Measurements from ENCODE around the gene ZKSCAN4. TPM values are rescaled to one million over a fixed set of nuclear protein-coding genes. Genes with fewer than 3 reads are reported as not detected.

ZKSCAN4 gene
- total RNA-seq: 10.5 and 11.1 TPM in 2 replicates

DNA sequence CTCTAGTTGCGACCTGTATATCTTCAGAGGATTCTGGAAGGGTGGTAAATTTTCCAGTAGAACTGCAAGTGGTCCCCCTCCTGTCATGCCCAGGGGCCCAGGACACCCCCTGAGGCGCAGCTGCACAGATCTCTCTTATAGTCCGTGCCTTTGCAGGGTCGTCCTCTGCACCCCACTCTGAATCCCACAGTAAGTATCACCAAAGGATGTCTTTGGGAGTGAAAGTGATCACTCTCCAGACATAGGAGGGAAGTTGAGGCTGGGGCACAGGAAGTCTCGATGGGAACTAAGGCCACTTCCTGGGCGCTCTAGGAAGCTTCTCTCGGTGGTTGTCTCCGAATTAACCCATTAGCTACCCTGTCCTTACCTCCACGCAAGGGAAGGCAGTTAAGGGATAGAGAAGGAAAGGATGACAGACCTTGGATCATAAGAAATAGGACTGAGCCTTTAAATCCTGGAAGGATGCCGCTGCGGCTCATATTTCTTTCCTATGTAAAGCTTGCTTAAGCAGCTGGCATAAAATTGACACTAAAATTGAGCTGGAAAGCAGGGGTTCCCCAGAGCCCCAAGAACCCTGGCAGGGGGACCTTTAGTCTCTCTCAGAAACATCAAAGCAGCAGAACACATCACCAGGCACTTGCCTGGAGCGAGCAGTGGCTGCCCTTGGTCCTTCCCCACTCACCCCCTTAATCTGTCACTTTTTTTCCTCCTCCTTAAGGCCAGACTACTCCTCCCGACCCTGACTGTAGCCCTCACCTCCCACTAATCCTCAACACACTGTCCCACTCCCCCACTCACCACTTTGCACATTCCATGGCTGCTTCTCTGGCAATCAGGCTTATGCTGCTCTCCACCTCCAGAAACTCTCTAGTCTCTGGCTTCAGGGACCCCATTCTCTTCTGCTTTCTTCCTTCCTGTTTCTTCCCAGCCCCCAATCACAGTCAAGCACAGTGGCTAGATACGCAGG is at the start of gene ZKSCAN4:
ZKSCAN4 (minus strand) TSS at position 261 of the 967 bp plus-strand sequence. CDS start 289 bp downstream, outside the sequence.
- TF ChIP-seq, protein P1, sequence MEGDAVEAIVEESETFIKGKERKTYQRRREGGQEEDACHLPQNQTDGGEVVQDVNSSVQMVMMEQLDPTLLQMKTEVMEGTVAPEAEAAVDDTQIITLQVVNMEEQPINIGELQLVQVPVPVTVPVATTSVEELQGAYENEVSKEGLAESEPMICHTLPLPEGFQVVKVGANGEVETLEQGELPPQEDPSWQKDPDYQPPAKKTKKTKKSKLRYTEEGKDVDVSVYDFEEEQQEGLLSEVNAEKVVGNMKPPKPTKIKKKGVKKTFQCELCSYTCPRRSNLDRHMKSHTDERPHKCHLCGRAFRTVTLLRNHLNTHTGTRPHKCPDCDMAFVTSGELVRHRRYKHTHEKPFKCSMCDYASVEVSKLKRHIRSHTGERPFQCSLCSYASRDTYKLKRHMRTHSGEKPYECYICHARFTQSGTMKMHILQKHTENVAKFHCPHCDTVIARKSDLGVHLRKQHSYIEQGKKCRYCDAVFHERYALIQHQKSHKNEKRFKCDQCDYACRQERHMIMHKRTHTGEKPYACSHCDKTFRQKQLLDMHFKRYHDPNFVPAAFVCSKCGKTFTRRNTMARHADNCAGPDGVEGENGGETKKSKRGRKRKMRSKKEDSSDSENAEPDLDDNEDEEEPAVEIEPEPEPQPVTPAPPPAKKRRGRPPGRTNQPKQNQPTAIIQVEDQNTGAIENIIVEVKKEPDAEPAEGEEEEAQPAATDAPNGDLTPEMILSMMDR (IDR thresholded peaks at IDR 0.05): no peak
- ChIA-PET POLR2A (interaction anchor here (0.6 to 3.8 kb wide), 16 partner anchors 9 to 993 kb away, joined by 3 to 63 read pairs (median 6); partner anchors contain the start of genes ZKSCAN8, ZNF165, ZSCAN12 and ZSCAN16), CTCF (interaction anchor here (1.0 to 1.9 kb wide), 4 partner anchors 15 to 148 kb away, joined by 3 to 8 read pairs (median 6); partner anchors contain the start of gene ZSCAN26)
- Mint-ChIP-seq H3K27me3 (peaks cover 2% of the 10 kb centered on the region), H3K36me3 (ENCODE audit: low read depth) (peaks cover 26% of the 10 kb centered on the region), H3K4me3 (peak within 1 kb of the TSS; percentile 95), H3K9me3 (no peaks in the 10 kb centered on the region), H3K27ac (peak within 1 kb of the TSS; percentile 80), H3K4me1 (peaks cover 30% of the 10 kb centered on the region)
- DNase-seq: peak; percentile 57
- intact Hi-C loops (cut with micrococcal nuclease): loop anchor here (1.0 to 2.0 kb wide), 8 partner anchors 15 to 147 kb away; partner anchors contain the start of genes PGBD1, ZKSCAN8, ZSCAN12 and ZSCAN16
- peak; percentile 90 for ATAC-seq (ENCODE audit: low read depth)

DNA sequence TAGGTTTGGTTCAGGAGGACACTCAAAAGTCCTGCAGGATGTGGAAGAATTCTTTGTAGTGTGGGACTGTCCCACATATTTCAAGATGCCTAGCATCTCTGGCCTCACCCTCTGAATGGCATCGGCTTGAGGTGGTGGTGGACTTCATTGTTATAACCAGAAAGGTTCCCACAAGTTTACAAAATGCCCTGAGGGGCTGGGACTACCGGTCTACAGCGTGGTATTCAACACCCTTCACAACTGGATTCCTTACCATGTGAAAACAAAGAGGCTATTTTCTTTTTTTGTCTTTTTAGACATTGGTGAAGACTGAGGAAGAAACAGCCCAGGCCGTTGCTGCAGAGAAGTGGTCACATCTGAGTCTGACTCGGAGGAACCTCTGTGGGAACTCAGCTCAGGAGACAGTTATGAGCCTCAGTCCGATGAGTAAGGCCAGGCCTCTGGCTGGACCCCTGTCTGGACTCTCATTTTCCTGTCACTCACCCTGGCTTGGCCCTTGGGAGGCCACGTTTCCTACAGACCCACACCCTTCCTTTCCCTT is 44.5 kb upstream of the ZKSCAN4 start:
- no peak for ATAC-seq (ENCODE audit: low read depth)
- H3K36me3 Mint-ChIP-seq (ENCODE audit: low read depth): no peaks in the 10 kb centered on the region
- ChIA-PET CTCF (no interaction called here), POLR2A (no interaction called here)
- H3K4me1 Mint-ChIP-seq: no peaks in the 10 kb centered on the region
- TF ChIP-seq, protein P1 (IDR thresholded peaks at IDR 0.05): no peak
- DNase-seq: no peak
- H3K27ac Mint-ChIP-seq: no peak overlapping the region
- intact Hi-C loops (cut with micrococcal nuclease): no loop called here
- no peaks in the 10 kb centered on the region for H3K27me3 Mint-ChIP-seq
- no peak overlapping the region for H3K4me3 Mint-ChIP-seq
- no peaks in the 10 kb centered on the region for H3K9me3 Mint-ChIP-seq

DNA sequence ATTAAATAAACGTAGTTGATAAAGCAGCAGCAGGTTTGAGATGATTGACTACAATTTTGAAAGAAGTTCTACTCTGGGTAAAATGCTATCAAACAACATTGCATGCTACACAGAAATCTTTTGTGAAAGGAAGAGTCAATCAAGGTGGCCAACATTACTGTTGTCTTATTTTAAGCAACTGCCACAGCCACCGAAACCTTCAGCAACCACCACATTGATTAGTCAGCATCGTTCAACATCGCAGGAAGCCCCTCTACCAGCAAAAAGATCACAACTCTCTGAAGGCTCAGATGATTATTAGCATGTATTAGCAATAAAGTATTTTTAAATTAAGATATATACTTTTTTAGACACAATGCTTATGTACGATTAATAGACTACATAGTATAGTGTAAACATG is 43.3 kb upstream of the ZKSCAN4 start:
- no peak for ATAC-seq (ENCODE audit: low read depth)
- TF ChIP-seq, protein P1 (IDR thresholded peaks at IDR 0.05): no peak
- no peaks in the 10 kb centered on the region for H3K36me3 Mint-ChIP-seq (ENCODE audit: low read depth)
- ChIA-PET CTCF (no interaction called here), POLR2A (no interaction called here)
- no peaks in the 10 kb centered on the region for H3K27me3 Mint-ChIP-seq
- no peak overlapping the region for H3K27ac Mint-ChIP-seq
- H3K4me3 Mint-ChIP-seq: no peak overlapping the region
- H3K4me1 Mint-ChIP-seq: no peaks in the 10 kb centered on the region
- H3K9me3 Mint-ChIP-seq: no peaks in the 10 kb centered on the region
- no peak for DNase-seq
- intact Hi-C loops (cut with micrococcal nuclease): no loop called here

DNA sequence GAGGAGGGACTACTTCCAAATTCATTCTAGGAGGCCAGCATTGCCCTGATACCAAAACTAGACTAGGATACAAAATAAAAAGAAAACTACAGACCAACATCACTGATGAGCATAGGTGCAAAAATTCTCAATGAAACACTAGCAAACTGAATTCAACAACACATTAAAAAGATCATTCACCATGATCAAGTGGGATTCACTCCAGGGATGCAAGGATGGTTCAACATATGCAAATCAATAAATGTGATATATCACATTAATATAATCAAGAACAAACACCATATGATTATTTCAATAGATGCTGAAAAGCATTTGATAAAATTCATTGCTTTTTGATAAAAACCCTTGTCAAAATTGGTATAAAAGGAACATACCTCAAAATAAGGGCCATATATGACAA is 39.5 kb upstream of the ZKSCAN4 start:
- ATAC-seq (ENCODE audit: low read depth) (no peak), DNase-seq (no peak)
- intact Hi-C loops (cut with micrococcal nuclease): no loop called here
- Mint-ChIP-seq H3K36me3 (ENCODE audit: low read depth) (peaks cover 1% of the 10 kb centered on the region), H3K27ac (no peak overlapping the region), H3K4me3 (no peak overlapping the region), H3K9me3 (no peaks in the 10 kb centered on the region), H3K4me1 (no peaks in the 10 kb centered on the region), H3K27me3 (no peaks in the 10 kb centered on the region)
- POLR2A ChIA-PET: interaction anchor here (0.7 kb wide), 1 partner anchor 10 kb away, joined by 6 read pairs; the partner anchor contains the start of gene PGBD1
- TF ChIP-seq, protein P1 (IDR thresholded peaks at IDR 0.05): no peak
- CTCF ChIA-PET: interaction anchor here (0.6 kb wide), 1 partner anchor 332 kb away, joined by 3 read pairs; no protein-coding TSS in a partner anchor

DNA sequence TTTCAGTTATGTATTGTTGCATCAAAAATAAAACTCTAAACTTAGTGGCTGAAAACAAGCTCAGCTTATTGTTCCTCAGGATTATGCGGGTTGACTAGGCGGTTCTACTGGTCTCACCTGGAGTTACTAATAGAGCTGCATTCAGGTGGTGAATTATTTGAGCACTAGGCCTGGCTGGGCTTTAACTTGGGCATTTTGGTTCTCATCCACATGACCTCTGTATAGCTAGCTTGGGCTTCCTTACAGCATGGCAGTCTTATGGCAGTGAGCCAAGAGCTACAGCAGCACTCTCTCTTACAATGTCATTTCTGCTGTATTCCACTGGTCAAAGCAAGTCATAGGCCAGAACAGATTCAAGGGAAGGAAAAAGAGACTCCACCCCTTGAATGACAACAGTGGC is 30.9 kb upstream of the ZKSCAN4 start:
- no peak overlapping the region for H3K4me3 Mint-ChIP-seq
- peaks cover 2% of the 10 kb centered on the region for H3K36me3 Mint-ChIP-seq (ENCODE audit: low read depth)
- POLR2A ChIA-PET: interaction anchor here (1.1 kb wide), 1 partner anchor 141 kb away, joined by 3 read pairs; the partner anchor contains the start of gene ZKSCAN8
- CTCF ChIA-PET: no interaction called here
- DNase-seq (no peak), ATAC-seq (ENCODE audit: low read depth) (no peak)
- intact Hi-C loops (cut with micrococcal nuclease): no loop called here
- H3K4me1 Mint-ChIP-seq: peaks cover 12% of the 10 kb centered on the region
- TF ChIP-seq, protein P1 (IDR thresholded peaks at IDR 0.05): no peak
- H3K9me3 Mint-ChIP-seq: no peaks in the 10 kb centered on the region
- no peak overlapping the region for H3K27ac Mint-ChIP-seq
- peaks cover 15% of the 10 kb centered on the region for H3K27me3 Mint-ChIP-seq

Measured in activated B cell treated with CpG ODN at 0.5 μM for 24 hours (primary cell).